Ovary (tissue), 9 donors: ENCODE results near the gene GOLGA3. TPM values are rescaled to one million over a fixed set of nuclear protein-coding genes. Genes with fewer than 3 reads are reported as not detected.

Source experiments
- DNase-seq, 5 donors: peaks; one replicate each; pipeline ENCODE4 v3.0.0-alpha.2; 2019 to 2020
- H3K27ac ChIP-seq, 2 donors: fragments of 200-600 bp; one replicate each; pipeline versions ENCODE4 v1.5.1 to v1.8.0; 2019 to 2022
- H3K27me3 ChIP-seq: fragments of 200-600 bp; one replicate; pipeline ENCODE4 v1.8.0; 2022
- H3K36me3 ChIP-seq: fragments of 200-600 bp; sonication (generic); one replicate; pipeline ENCODE4 v1.5.1; 2019
- H3K4me1 ChIP-seq: one replicate; pipeline ENCODE4 v1.8.1; 2013; ENCODE audit warnings: mild to moderate bottlenecking, moderate library complexity; ENCODE audit not compliant: insufficient read depth
- H3K4me3 ChIP-seq: fragments of 200-600 bp; sonication (generic); one replicate; pipeline ENCODE4 v1.5.1; 2017
- H3K9me3 ChIP-seq, 2 donors: fragments of 200-600 bp in 1 of 2; sonication (generic) in 1 of 2; one replicate each; pipeline versions ENCODE4 v1.5.1 to v1.8.1; 2013 to 2019; ENCODE audit warnings: mild to moderate bottlenecking in 1 of 2, moderate library complexity in 1 of 2
- EP300 ChIP-seq: sonication (generic); formaldehyde crosslinking; IDR thresholded peaks from one replicate; pipeline ENCODE4 v1.6.1; 2017; ENCODE audit warnings: antibody characterized with exemption
- POLR2A ChIP-seq: fragments of 450-650 bp; IDR thresholded peaks from one replicate; pipeline ENCODE4 v1.6.1; 2017; ENCODE audit warnings: antibody characterized with exemption, mild to moderate bottlenecking, moderate library complexity
- WGBS, 3 donors: extraction: QIAGEN DNeasy Blood & Tissue Kit in 1 of 3; methylation state at CpG; one replicate each; pipeline versions ENCODE4 v1.1.5 to v1.1.7; 2013 to 2017; 5-methylcytosine and 5-hydroxymethylcytosine counted together
- intact Hi-C, 4 donors: fragments of 100-400 bp; cut with DNase I; formaldehyde crosslinking; loops; one replicate each; pipeline versions ENCODE4 v1.11.0 to v1.15.1; 2022 to 2023
- polyA plus RNA-seq, 2 donors: library from polyadenylated mRNA; stranded (reverse); fragments of 200-250 nt in 1 of 2; fragments of 350-450 nt in 1 of 2; fragmentation: Illumina TruSeq in 1 of 2; extraction: RNeasy Lipid Tissue Mini Kit (QIAGEN cat#74804) in 1 of 2; gene quantifications; one replicate each; pipeline ENCODE4 v1.2.3, GENCODE V29; 2013 to 2014
- total RNA-seq, 7 donors: library from RNA; depleted of rRNA in 2 of 7; stranded (reverse); fragments of >200 nt in 2 of 7; fragmentation: NEBNext Ultra II Directional in 3 of 7; extraction: Animal tissue kit (Norgen Biotek cat#: 25700) in 3 of 7; gene quantifications; one replicate each; pipeline versions ENCODE4 v1.1.0 to v1.2.4, GENCODE V29; 2016 to 2023
- TF ChIP-seq, protein P1 (sequence below), 3 donors: fragments of 450-650 bp in 2 of 3; fragments of 200-600 bp in 1 of 3; IDR thresholded peaks; one replicate each; pipeline versions ENCODE4 v1.5.1 to v1.8.0; 2016 to 2022; ENCODE audit warnings: antibody characterized with exemption in 3 of 3, mild to moderate bottlenecking in 1 of 3
- donor health status: DM: no; HTN: no; CAD: no; lungs with moderate emphysema.
- donor health status: DM: no; HTN: no; CAD: no.
- donor health status: Bipolar disorder and iron deficiency.
- donor health status: DM: yes; HTN: yes; CAD: no.
- donor health status: DM: no; HTN: no; CAD: no.
- donor health status: DM: yes; HTN: yes; CAD: no.

Gene GOLGA3
- total and polyA plus RNA-seq, 9 donors: 14.4 to 76.0 (median 50.9) TPM

DNA sequence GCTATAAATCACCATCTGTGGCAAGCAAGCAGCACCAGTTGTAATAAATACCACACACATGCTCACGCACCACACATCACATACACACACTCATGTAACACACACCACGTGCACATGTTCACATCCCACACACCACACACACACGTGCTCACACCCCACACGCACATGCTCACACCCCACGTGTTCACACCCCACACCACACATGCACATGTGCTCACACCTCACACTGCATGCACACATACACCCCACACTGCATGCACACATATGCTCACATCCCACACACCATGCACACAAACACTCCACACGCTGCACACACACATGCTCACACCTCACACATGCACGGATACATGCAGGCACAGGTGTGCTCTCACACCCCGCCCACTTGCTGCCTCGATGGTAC lies 44.1 kb downstream of the GOLGA3 start:
- Histone ChIP-seq H3K4me1 (no peaks in the 10 kb centered on the region), H3K36me3 (no peaks in the 10 kb centered on the region), H3K27me3 (no peaks in the 10 kb centered on the region), H3K27ac (no peak overlapping the region), H3K4me3 (no peak overlapping the region), H3K9me3 (no peaks in the 10 kb centered on the region)
- TF ChIP-seq, protein P1, sequence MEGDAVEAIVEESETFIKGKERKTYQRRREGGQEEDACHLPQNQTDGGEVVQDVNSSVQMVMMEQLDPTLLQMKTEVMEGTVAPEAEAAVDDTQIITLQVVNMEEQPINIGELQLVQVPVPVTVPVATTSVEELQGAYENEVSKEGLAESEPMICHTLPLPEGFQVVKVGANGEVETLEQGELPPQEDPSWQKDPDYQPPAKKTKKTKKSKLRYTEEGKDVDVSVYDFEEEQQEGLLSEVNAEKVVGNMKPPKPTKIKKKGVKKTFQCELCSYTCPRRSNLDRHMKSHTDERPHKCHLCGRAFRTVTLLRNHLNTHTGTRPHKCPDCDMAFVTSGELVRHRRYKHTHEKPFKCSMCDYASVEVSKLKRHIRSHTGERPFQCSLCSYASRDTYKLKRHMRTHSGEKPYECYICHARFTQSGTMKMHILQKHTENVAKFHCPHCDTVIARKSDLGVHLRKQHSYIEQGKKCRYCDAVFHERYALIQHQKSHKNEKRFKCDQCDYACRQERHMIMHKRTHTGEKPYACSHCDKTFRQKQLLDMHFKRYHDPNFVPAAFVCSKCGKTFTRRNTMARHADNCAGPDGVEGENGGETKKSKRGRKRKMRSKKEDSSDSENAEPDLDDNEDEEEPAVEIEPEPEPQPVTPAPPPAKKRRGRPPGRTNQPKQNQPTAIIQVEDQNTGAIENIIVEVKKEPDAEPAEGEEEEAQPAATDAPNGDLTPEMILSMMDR (IDR thresholded peaks at IDR 0.05): no peak
- TF ChIP-seq EP300 (no peak), POLR2A (no peak)
- DNase-seq: no peak
- intact Hi-C loops: no loop called here
- 70 to 86% (median 79%) methylated on average over 9 of the region's 9 CpGs for WGBS, 3 donors

DNA sequence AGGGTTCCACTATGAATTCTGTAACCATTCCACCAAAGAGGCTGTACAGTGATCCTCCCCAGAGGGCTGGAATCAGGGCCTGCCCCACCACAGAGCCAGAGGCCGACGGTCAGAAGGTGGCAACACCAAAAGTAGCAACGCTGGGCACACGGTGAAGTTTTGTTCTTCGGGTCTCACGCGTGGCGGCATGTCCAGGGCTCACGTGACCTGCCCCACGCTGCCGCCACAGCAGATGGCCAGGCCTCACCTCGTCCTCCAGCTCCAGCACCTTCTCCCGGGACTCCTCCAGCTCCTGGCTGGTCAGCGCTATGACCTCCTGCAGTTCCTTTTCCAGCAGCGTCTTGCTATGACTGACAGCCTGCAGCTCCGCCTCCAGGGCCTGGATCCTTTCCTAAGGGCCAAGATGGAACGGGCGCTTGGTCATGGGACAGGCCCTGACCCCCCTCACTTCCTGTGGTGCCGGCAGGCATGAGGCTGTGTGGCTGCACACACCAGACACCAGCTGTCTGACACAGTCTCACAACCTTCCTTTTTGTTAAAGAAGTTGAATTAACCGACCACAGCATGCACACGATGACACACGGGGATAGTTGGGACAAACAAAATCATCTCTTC lies 44.6 kb downstream of the GOLGA3 start:
- intact Hi-C loops: no loop called here
- DNase-seq: no peak
- H3K4me3 ChIP-seq: no peak overlapping the region
- WGBS, 3 donors: 81 to 85% (median 82%) methylated on average over 22 of the region's 22 CpGs
- H3K9me3 ChIP-seq: no peaks in the 10 kb centered on the region
- H3K4me1 ChIP-seq: no peaks in the 10 kb centered on the region
- no peak overlapping the region for H3K27ac ChIP-seq
- H3K27me3 ChIP-seq: no peaks in the 10 kb centered on the region
- TF ChIP-seq, protein P1 (IDR thresholded peaks at IDR 0.05): no peak
- no peak for TF ChIP-seq POLR2A
- no peak for TF ChIP-seq EP300
- no peaks in the 10 kb centered on the region for H3K36me3 ChIP-seq

DNA sequence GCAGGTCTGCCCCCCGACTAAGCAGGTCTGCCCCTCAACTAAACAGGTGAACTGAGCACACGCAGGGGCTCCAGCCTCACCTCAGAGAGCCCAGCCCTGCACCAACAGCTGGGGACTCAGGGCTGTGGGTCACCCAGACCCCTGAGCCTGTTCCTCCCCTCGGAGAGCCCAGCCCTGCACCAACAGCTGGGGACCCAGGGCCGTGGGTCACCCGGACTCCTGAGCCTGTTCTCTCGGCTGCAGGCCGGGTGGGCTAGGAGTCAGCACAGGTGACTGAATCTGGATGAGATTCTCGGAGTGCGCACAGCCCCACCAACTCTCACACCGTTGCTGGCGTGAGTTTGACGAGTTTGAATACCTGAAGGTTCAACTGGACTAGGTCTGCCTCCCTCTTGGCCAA lies 46.7 kb downstream of the GOLGA3 start:
- TF ChIP-seq POLR2A (no peak), EP300 (no peak)
- TF ChIP-seq, protein P1 (IDR thresholded peaks at IDR 0.05): no peak
- intact Hi-C loops: no loop called here
- Histone ChIP-seq H3K36me3 (no peaks in the 10 kb centered on the region), H3K4me3 (no peak overlapping the region), H3K4me1 (peaks cover 6% of the 10 kb centered on the region), H3K27me3 (no peaks in the 10 kb centered on the region), H3K27ac (no peak overlapping the region), H3K9me3 (no peaks in the 10 kb centered on the region)
- DNase-seq: no peak
- 84 to 88% (median 88%) methylated on average over 12 of the region's 12 CpGs for WGBS, 3 donors

DNA sequence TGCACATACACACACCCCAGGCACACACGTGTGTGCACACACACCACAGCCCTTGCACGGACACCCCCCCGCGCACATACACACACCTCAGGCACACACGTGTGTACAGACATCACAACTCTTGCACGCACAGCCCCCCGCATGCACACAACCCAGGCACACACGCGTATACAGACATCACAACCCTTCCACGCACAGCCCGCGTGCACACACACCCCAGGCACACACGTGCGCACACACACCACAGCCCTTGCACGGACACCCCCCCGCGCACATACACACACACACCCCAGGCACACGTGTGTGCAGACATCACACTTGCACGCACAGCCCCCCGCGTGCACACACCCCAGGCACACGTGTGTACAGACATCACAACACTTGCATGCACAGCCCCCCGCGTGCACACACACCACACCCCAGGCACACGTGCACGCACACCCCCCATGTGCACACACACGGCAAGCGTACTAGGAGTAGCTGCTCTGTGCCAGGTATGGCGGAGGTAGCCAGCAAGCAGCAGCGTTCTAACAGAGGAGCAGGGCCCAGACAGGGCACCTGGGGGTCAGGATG lies 48.8 kb downstream of the GOLGA3 start:
- WGBS, 3 donors: 91 to 93% (median 91%) methylated on average over 30 of the region's 30 CpGs
- H3K27me3 ChIP-seq: no peaks in the 10 kb centered on the region

More for the DNA sequence above, 48.8 kb downstream of the GOLGA3 start:
- H3K4me3 ChIP-seq: no peak overlapping the region
- no peak for DNase-seq
- no peaks in the 10 kb centered on the region for H3K9me3 ChIP-seq
- no peaks in the 10 kb centered on the region for H3K36me3 ChIP-seq
- no peak for TF ChIP-seq EP300
- TF ChIP-seq, protein P1 (IDR thresholded peaks at IDR 0.05): no peak
- no peak overlapping the region for H3K27ac ChIP-seq
- peaks cover 14% of the 10 kb centered on the region for H3K4me1 ChIP-seq
- intact Hi-C loops: loop anchor here in 1 of 4 donors (10.0 kb wide), 1 partner anchor 45 kb away; the partner anchor contains the start of gene GOLGA3
